Erythroblast (primary cell): Measurements from ENCODE around the gene FBXL17.
A peak's percentile ranks its signal among the peaks of the same experiment; 100 is the strongest.

ENCODE experiments used
- DNase-seq, 2 experiments: peaks; one replicate each; lab custom pipeline; 2025; lab: John Stamatoyannopoulos, UW
- GATA1 ChIP-seq: IDR thresholded peaks from 2 replicates; pipeline ENCODE4 v1.6.1; 2011; ENCODE audit warnings: low read depth, mild to moderate bottlenecking, control low read depth, low read length, moderate library complexity
- POLR2A ChIP-seq: IDR thresholded peaks from 2 replicates; pipeline ENCODE4 v1.6.1; 2011; ENCODE audit warnings: mild to moderate bottlenecking, low read length

The FBXL17 gene

GRCh38 chr5:108384741-108385140 lies 2.8 kb upstream of the FBXL17 start:
- TF ChIP-seq GATA1 = no peak
- no peak for TF ChIP-seq POLR2A

DNA sequence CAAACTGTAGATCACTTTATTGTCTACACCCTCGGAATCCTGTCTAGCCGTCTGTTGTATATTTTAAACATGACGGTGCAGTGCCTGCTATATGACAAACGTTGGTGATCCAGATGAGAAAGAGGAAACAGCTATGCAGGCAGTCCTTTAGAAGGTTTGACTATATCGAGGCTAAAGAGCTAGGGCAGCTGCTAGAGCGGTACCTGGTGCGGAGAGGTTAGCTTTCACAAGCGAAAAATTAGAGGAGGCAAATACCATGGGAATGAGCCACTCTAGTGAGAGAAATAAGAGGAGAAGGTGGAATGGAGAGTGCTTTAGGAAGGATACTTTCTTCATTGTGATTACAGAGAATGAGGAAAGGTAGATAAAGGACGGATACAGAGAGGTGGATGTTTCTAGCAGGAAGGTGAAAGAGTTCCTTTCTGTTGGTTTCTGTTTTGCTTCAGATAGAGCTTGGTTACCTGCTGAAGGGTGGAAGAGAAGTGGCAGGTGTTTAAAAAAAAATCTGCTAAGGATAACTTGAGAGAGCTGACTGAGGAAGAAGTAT lies 959 bp upstream of the FBXL17 start:
- peak in 1 of 2 experiments; percentile 71 for DNase-seq
- TF ChIP-seq POLR2A (no peak), GATA1 (no peak)

More at GRCh38 chr5:108384741-108385140, 2.8 kb upstream of the FBXL17 start:
- no peak for DNase-seq

DNA sequence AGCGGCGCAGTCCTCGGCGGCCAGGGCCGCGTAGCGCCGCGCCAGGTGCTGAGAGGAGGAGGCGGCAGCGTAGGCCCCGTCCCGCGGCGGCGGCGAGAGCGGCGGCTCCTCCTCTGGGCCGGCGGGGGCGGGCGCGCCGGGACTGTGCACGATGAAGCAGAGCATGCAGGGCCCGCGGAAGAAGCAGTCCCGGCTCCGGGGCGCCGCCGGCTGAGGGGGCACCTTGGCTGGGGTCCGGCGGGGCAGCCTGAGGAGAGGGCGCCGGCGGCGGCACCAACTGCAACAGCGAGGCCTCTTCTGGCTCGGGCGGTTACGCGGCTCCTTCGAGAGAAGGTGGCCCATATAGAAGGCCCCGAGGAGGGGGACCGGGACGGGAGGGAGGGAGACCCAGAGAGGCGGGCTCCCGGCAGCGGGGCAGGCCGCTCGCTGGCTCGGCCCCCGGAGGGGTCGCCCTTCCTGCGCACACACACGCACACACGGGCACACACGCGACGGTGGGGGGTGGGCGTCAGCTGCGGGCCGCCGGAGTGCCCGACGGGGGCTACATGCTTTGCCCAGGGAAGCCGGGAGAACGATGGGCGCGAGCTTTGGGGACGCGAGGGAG lies 446 bp downstream of the FBXL17 start:
- DNase-seq = peak; percentile 82 to 88
- no peak for TF ChIP-seq GATA1
- TF ChIP-seq POLR2A = no peak

DNA sequence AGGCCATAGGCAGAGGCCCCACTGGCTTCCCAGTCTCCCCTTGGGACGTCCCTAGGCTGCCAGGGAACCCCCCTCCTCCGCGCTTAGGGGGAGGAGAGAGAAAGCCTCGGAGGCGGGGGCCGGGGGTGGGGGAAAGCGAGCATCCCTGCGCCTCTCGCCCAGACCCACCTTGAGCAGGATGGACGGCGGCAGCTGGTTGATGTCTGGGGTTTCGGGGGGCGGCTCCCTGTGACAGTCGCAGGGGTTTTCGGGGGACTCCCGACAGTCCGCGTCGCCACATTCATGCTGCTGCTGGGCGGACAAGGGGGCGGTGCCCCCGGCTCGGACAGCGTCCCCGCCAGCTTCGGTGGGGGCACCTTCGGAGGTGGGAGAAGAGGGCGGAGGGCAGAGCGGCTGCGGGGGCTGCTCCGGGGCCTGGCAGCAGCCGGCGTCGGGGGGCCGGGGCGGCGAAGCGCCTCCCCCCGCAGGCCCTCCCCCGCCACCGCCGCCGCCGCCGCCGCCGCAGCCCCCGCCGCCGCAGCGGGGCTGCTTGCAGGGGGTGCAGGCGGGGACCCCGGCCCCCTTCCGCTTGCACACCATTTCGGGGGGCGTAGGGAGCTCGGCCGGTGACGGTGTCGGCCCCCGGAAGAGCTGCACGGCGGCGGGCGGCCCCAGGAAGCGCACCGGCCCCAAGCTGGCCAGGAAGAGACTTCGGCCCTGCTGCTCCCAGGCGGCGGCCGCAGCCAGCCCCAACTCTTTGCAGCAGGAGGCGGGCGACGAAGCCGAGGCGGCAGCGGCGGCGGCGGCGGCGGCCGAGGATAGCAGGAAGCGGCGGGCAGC lies 1.2 kb downstream of the FBXL17 start:
- TF ChIP-seq POLR2A (no peak), GATA1 (no peak)
- peak; percentile 64 to 68 for DNase-seq

- TF ChIP-seq POLR2A = no peak
- no peak for TF ChIP-seq GATA1
- peak; percentile 24 to 38 for DNase-seq
These were observed 2.0 kb downstream of the FBXL17 start for GRCh38 chr5:108379722-108380530.

DNA sequence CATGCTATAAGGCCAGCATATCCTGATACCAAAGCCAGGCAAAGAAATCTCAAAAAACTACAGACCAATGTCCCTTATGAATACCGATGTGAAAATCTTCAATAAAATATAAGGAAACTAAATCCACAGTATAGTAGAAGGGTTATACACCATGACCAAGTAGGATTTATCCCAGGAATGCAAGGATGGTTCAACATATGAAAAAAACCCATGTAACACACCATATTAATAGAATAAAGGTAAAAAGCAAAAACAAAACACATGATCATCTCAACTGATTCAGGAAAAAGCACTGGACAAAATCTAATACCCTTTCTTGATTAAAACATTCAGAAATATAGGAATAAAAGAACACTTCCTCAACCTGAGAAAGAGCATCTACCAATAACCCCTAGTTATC lies 6.1 kb downstream of the FBXL17 start:
- TF ChIP-seq GATA1 = no peak
- TF ChIP-seq POLR2A = no peak
- peak; percentile 5 for DNase-seq

DNA sequence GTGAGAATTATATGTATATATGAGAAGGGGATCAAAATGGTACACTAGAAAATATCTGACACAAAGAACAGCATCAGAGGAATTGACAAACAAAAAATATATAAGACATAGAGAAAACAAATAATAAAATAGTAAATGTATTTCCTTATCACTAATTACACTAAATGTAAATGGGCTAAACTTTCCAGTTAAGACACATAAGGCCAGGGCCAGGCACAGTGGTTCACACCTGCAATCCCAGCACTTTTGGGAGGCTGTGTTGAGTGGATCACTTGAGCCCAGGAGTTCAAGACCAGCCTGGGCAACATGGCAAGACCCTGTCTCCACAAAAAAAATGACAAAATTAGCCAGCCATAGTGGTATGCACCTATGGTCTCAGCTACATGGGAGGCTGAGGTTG lies 8.5 kb downstream of the FBXL17 start:
- DNase-seq = no peak
- TF ChIP-seq GATA1 (no peak), POLR2A (no peak)

- no peak for DNase-seq
- TF ChIP-seq POLR2A = no peak
- TF ChIP-seq GATA1 = no peak
These were observed 9.5 kb downstream of the FBXL17 start for GRCh38 chr5:108372369-108372768.

- no peak for DNase-seq
- TF ChIP-seq POLR2A (no peak), GATA1 (no peak)
These were observed 10.6 kb downstream of the FBXL17 start for GRCh38 chr5:108371263-108371662.

DNA sequence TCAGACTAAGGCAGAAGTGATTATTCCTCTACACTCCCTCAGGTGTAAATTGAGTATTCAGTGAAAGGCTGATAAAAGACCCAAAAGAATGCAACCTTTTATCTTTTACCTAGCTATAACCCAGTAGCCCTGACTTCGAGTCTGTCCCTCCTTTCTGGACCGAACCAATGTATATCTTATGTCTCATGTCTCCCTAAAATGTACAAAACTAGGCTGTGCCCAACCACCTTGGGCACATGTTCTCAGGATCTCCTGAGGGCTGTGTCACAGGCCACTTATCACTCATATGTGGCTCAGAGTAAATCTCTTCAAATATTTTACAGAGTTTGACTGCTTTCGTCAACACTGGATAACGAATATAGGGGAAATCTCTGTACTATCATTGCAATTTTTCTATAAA lies 12.7 kb downstream of the FBXL17 start:
- no peak for TF ChIP-seq GATA1
- no peak for TF ChIP-seq POLR2A
- DNase-seq = no peak

- DNase-seq = no peak
- TF ChIP-seq GATA1 (no peak), POLR2A (no peak)
These were observed 14.1 kb downstream of the FBXL17 start for GRCh38 chr5:108367679-108368334.

GRCh38 chr5:108366500-108366899 lies 15.4 kb downstream of the FBXL17 start:
- DNase-seq = no peak

DNA sequence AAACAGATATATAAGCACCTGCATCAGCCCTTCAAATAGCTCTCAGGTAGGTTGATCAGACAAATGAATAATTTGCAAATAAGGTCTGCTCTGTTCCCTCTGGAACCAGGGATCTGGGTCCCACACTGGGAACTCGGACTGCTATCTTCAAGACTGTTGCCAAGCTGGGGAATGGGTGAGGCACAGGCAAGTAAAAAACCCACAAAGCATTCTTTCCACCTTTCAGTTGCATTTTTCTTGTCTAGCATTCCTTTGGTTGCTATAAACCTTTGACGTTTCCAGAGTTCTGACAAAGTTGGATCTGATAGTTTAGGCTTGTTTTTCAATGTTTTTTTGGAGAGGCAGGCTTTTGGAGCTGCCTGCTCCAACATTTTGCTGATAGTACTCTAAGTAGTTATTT lies 20.1 kb downstream of the FBXL17 start:
- no peak for TF ChIP-seq POLR2A
- TF ChIP-seq GATA1 = no peak
- DNase-seq = no peak

More at GRCh38 chr5:108366500-108366899, 15.4 kb downstream of the FBXL17 start:
- TF ChIP-seq GATA1 = no peak

GRCh38 chr5:108361239-108361638 lies 20.7 kb downstream of the FBXL17 start:
- DNase-seq = no peak
- TF ChIP-seq POLR2A (no peak), GATA1 (no peak)
